Keratinocyte (primary cell): ENCODE data around the gene MTERF2.
"Not testable (repeated sequence)": the region's sequence is repeated elsewhere in the genome, so short reads cannot be mapped to it uniquely, and the experiment has no call there.

Experiments
- EZH2 ChIP-seq: IDR thresholded peaks from one replicate; pipeline ENCODE4 v1.6.1; 2012; ENCODE audit warnings: inconsistent platforms, mild to moderate bottlenecking, low read length, moderate library complexity
- TF ChIP-seq, protein P1 (sequence below), 3 experiments: IDR thresholded peaks in 1 of 3; conservative IDR thresholded peaks in 1 of 3; optimal IDR thresholded peaks in 1 of 3; 2 replicates in 2 of 3; 3 replicates in 1 of 3; pipeline versions ENCODE3 to v1.5.1; 2011; ENCODE audit warnings: low read length in 3 of 3, mild to moderate bottlenecking in 3 of 3, moderate library complexity in 2 of 3, control low read depth in 1 of 3, inconsistent platforms in 1 of 3; ENCODE audit not compliant: insufficient read depth in 2 of 3; ENCODE audit errors: extremely low read depth in 1 of 3

DNA sequence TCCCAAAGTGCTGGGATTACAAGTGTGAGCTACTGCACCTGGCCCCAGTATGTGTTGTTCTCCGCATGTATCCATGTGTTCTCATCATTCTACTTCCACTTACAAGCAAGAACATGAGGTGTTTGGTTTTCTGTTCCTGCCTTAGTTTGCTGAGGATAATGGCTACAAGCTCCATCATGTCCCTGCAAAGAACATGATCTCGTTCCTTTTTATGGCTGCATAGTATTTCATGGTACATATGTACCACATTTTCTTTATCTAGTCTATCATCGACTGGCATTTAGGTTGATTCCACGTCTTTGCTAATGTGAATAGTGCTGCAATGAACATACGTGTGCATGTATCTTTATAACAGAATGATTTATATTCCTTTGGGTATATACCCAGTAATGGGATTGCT, 9.2 kb upstream of the MTERF2 start:
- TF ChIP-seq, protein P1, sequence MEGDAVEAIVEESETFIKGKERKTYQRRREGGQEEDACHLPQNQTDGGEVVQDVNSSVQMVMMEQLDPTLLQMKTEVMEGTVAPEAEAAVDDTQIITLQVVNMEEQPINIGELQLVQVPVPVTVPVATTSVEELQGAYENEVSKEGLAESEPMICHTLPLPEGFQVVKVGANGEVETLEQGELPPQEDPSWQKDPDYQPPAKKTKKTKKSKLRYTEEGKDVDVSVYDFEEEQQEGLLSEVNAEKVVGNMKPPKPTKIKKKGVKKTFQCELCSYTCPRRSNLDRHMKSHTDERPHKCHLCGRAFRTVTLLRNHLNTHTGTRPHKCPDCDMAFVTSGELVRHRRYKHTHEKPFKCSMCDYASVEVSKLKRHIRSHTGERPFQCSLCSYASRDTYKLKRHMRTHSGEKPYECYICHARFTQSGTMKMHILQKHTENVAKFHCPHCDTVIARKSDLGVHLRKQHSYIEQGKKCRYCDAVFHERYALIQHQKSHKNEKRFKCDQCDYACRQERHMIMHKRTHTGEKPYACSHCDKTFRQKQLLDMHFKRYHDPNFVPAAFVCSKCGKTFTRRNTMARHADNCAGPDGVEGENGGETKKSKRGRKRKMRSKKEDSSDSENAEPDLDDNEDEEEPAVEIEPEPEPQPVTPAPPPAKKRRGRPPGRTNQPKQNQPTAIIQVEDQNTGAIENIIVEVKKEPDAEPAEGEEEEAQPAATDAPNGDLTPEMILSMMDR (optimal IDR thresholded peaks at IDR 0.05 in 1 of 3, IDR thresholded peaks at IDR 0.05 in 1 of 3, conservative IDR thresholded peaks at IDR 0.05 in 1 of 3; ENCODE audit: extremely low read depth in 1 of 3, insufficient read depth in 2 of 3, low read length in 3 of 3) = not testable (repeated sequence)
- TF ChIP-seq EZH2 = not testable (repeated sequence)
